GM12873 (cell line): ENCODE measurements around the gene ASPHD2.

Source experiments
- TF ChIP-seq, protein P1 (sequence below): IDR thresholded peaks from 2 replicates; pipeline ENCODE4 v1.5.1; 2012; ENCODE audit warnings: low read depth, mild to moderate bottlenecking, moderate library complexity, low read length, control low read depth; ENCODE audit not compliant: insufficient read depth; ENCODE audit errors: missing control alignments

The ASPHD2 gene

GRCh38 chr22:26450453-26451185, 21.6 kb downstream of the ASPHD2 start:
- TF ChIP-seq, protein P1, sequence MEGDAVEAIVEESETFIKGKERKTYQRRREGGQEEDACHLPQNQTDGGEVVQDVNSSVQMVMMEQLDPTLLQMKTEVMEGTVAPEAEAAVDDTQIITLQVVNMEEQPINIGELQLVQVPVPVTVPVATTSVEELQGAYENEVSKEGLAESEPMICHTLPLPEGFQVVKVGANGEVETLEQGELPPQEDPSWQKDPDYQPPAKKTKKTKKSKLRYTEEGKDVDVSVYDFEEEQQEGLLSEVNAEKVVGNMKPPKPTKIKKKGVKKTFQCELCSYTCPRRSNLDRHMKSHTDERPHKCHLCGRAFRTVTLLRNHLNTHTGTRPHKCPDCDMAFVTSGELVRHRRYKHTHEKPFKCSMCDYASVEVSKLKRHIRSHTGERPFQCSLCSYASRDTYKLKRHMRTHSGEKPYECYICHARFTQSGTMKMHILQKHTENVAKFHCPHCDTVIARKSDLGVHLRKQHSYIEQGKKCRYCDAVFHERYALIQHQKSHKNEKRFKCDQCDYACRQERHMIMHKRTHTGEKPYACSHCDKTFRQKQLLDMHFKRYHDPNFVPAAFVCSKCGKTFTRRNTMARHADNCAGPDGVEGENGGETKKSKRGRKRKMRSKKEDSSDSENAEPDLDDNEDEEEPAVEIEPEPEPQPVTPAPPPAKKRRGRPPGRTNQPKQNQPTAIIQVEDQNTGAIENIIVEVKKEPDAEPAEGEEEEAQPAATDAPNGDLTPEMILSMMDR = no peak

GRCh38 chr22:26452236-26453016, 23.4 kb downstream of the ASPHD2 start:
- TF ChIP-seq, protein P1 = no peak

DNA sequence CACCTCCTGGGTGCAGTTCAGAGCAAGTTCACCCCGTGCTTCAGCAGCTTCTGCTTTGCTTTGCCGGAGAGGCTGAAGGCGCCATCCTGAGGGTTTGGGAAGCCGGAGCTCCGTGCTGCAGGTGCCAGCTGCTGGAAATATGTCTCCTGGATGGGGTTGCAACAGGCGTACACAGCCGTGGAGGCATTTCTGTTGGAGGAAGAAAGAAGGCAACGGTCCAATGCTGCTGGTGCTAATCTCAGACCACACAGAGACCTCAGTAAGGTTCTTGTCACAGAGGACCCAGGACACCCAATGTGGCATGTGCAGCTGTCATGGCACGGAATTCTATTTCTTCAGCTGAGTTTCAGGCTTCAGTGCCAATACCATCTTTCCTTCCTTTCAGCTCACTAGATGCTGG, 24.2 kb downstream of the ASPHD2 start:
- TF ChIP-seq, protein P1 = no peak

GRCh38 chr22:26453812-26454500, 24.9 kb downstream of the ASPHD2 start:
- TF ChIP-seq, protein P1 = no peak

- TF ChIP-seq, protein P1 = no peak
These were observed 28.7 kb downstream of the ASPHD2 start for GRCh38 chr22:26457661-26458272.

GRCh38 chr22:26460202-26460601, 31.1 kb downstream of the ASPHD2 start:
- TF ChIP-seq, protein P1 = no peak
